Measurements from ENCODE around the gene RPS19. TPM values are rescaled to one million over a fixed set of nuclear protein-coding genes. Genes with fewer than 3 reads are reported as not detected.
A peak's percentile ranks its signal among the peaks of the same experiment; 100 is the strongest.

Gene RPS19
- total RNA-seq, 1 experiment from 2014 or later: 3,152 TPM

- TF ChIP-seq ATF1 (CRISPR knock-in tag; IDR thresholded peaks at IDR 0.05) (no peak), ZBTB43 (CRISPR knock-in tag; IDR thresholded peaks at IDR 0.05) (0 out of 2 replicates have a peak, but pooled peaks have one; percentile 3)
- CTCF ChIA-PET: interaction anchor here (0.8 to 1.1 kb wide), 2 partner anchors 14 to 50 kb away, joined by 3 read pairs; no protein-coding TSS in a partner anchor
- no peak for ATAC-seq
- POLR2A ChIA-PET: no interaction called here
- Mint-ChIP-seq H3K4me3 (no peak overlapping the region), H3K36me3 (no peaks in the 10 kb centered on the region), H3K27ac (no peak overlapping the region), H3K9me3 (peaks cover 11% of the 10 kb centered on the region), H3K27me3 (ENCODE audit: low read depth) (peaks cover 46% of the 10 kb centered on the region), H3K4me1 (no peaks in the 10 kb centered on the region)
- no peak for DNase-seq (ENCODE audit: low spot score)
Observed at GRCh38 chr19:41845051-41845590, 14.9 kb upstream of the RPS19 start.

- H3K27ac Mint-ChIP-seq: no peak overlapping the region
- H3K4me3 Mint-ChIP-seq: no peak overlapping the region
- peaks cover 46% of the 10 kb centered on the region for H3K27me3 Mint-ChIP-seq (ENCODE audit: low read depth)
- TF ChIP-seq AR (CRISPR knock-in tag; IDR thresholded peaks at IDR 0.05) (no peak), ZNF121 (CRISPR knock-in tag; IDR thresholded peaks at IDR 0.05) (no peak), NFATC4 (CRISPR knock-in tag; IDR thresholded peaks at IDR 0.05) (no peak), NR1H2 (CRISPR knock-in tag; IDR thresholded peaks at IDR 0.05) (no peak), USF1 (CRISPR knock-in tag; IDR thresholded peaks at IDR 0.05) (no peak), ZNF281 (CRISPR knock-in tag; IDR thresholded peaks at IDR 0.05) (no peak)
- peaks cover 10% of the 10 kb centered on the region for H3K4me1 Mint-ChIP-seq
- ATAC-seq (no peak), DNase-seq (ENCODE audit: low spot score) (no peak)
- POLR2A ChIA-PET: no interaction called here
- peaks cover 11% of the 10 kb centered on the region for H3K9me3 Mint-ChIP-seq
- no peaks in the 10 kb centered on the region for H3K36me3 Mint-ChIP-seq
- CTCF ChIA-PET: interaction anchor here (1.2 to 5.3 kb wide), 2 partner anchors 11 kb away, joined by 3 to 31 read pairs; no protein-coding TSS in a partner anchor
Observed at GRCh38 chr19:41847351-41848105, 12.5 kb upstream of the RPS19 start.

- ChIA-PET CTCF (interaction anchor here (5.3 kb wide), 1 partner anchor 12 kb away, joined by 31 read pairs; no protein-coding TSS in a partner anchor), POLR2A (no interaction called here)
- Mint-ChIP-seq H3K27me3 (ENCODE audit: low read depth) (peaks cover 50% of the 10 kb centered on the region), H3K36me3 (no peaks in the 10 kb centered on the region), H3K9me3 (peaks cover 11% of the 10 kb centered on the region), H3K27ac (no peak overlapping the region), H3K4me3 (no peak overlapping the region), H3K4me1 (peaks cover 10% of the 10 kb centered on the region)
- DNase-seq (ENCODE audit: low spot score) (no peak), ATAC-seq (no peak)
- TF ChIP-seq NFYB (CRISPR knock-in tag; conservative IDR thresholded peaks at IDR 0.05; ENCODE audit: low read depth) (no peak), ZNF416 (CRISPR knock-in tag; IDR thresholded peaks at IDR 0.05) (no peak), ATF6 (CRISPR knock-in tag; IDR thresholded peaks at IDR 0.05) (no peak), SMAD3 (CRISPR knock-in tag; IDR thresholded peaks at IDR 0.05; ENCODE audit: borderline replicate concordance) (no peak), E2F5 (CRISPR knock-in tag; IDR thresholded peaks at IDR 0.05) (no peak), OVOL2 (CRISPR knock-in tag; IDR thresholded peaks at IDR 0.05; ENCODE audit: borderline replicate concordance) (no peak), NR3C1 (CRISPR knock-in tag; conservative IDR thresholded peaks at IDR 0.05; ENCODE audit: low read depth) (no peak), KAT7 (CRISPR knock-in tag; IDR thresholded peaks at IDR 0.05; ENCODE audit: borderline replicate concordance) (no peak), ESRRA (CRISPR knock-in tag; IDR thresholded peaks at IDR 0.05; ENCODE audit: borderline replicate concordance) (no peak), PRRX2 (CRISPR knock-in tag; IDR thresholded peaks at IDR 0.05) (no peak), MAX (CRISPR knock-in tag; IDR thresholded peaks at IDR 0.05) (no peak), FOXJ3 (CRISPR knock-in tag; IDR thresholded peaks at IDR 0.05; ENCODE audit: borderline replicate concordance) (no peak), GTF2I (CRISPR knock-in tag; conservative IDR thresholded peaks at IDR 0.05) (no peak)
Observed at GRCh38 chr19:41848666-41849065, 11.4 kb upstream of the RPS19 start.
